GM19351 (cell line): Measurements from ENCODE around the gene MAN2B2.

Experiments used
- ATAC-seq: cut with Tn5 transposase; IDR thresholded peaks from one replicate; pipeline ENCODE4 v1.9.1; 2021; ENCODE audit warnings: mild to moderate bottlenecking, moderate library complexity; ENCODE audit not compliant: unreplicated experiment

MAN2B2 gene

GRCh38 chr4:6574747-6575502 lies at the start of gene MAN2B2:
TSS of gene MAN2B2 (plus strand) at chr4:6575189. CDS start at chr4:6575211, 22 bp downstream.
- peak; percentile 94 for ATAC-seq

GRCh38 chr4:6525474-6525873 lies 49.5 kb upstream of the MAN2B2 start:
- no peak for ATAC-seq

- ATAC-seq = no peak
Measured at GRCh38 chr4:6526156-6526555, 48.8 kb upstream of the MAN2B2 start.

GRCh38 chr4:6526671-6527091 lies 48.3 kb upstream of the MAN2B2 start:
- no peak for ATAC-seq

- no peak for ATAC-seq
Measured at GRCh38 chr4:6527259-6527658, 47.7 kb upstream of the MAN2B2 start.

- no peak for ATAC-seq
Measured at GRCh38 chr4:6527683-6528595, 47.0 kb upstream of the MAN2B2 start.

GRCh38 chr4:6529021-6529420 lies 46.0 kb upstream of the MAN2B2 start:
- ATAC-seq = no peak

- no peak for ATAC-seq
Measured at GRCh38 chr4:6530301-6530700, 44.7 kb upstream of the MAN2B2 start.

GRCh38 chr4:6530964-6531363 lies 44.0 kb upstream of the MAN2B2 start:
- ATAC-seq = no peak

GRCh38 chr4:6532102-6532501 lies 42.9 kb upstream of the MAN2B2 start:
- ATAC-seq = no peak

GRCh38 chr4:6532658-6533057 lies 42.3 kb upstream of the MAN2B2 start:
- no peak for ATAC-seq

GRCh38 chr4:6534050-6534449 lies 40.9 kb upstream of the MAN2B2 start:
- ATAC-seq = no peak

GRCh38 chr4:6534618-6535328 lies 40.2 kb upstream of the MAN2B2 start:
- ATAC-seq = no peak

GRCh38 chr4:6535329-6535692 lies 39.7 kb upstream of the MAN2B2 start:
- ATAC-seq = no peak

GRCh38 chr4:6535706-6536105 lies 39.3 kb upstream of the MAN2B2 start:
- ATAC-seq = no peak

GRCh38 chr4:6538111-6538510 lies 36.9 kb upstream of the MAN2B2 start:
- no peak for ATAC-seq

GRCh38 chr4:6538575-6538974 lies 36.4 kb upstream of the MAN2B2 start:
- no peak for ATAC-seq

GRCh38 chr4:6539009-6539764 lies 35.8 kb upstream of the MAN2B2 start:
- no peak for ATAC-seq

GRCh38 chr4:6540879-6541278 lies 34.1 kb upstream of the MAN2B2 start:
- no peak for ATAC-seq

- no peak for ATAC-seq
Measured at GRCh38 chr4:6541789-6542188, 33.2 kb upstream of the MAN2B2 start.

GRCh38 chr4:6542951-6543350 lies 32.0 kb upstream of the MAN2B2 start:
- ATAC-seq = no peak
